Ovary (tissue), 3 donors: ENCODE measurements around the gene PARD3.

Source experiments
- EP300 ChIP-seq: sonication (generic); formaldehyde crosslinking; IDR thresholded peaks from one replicate; pipeline ENCODE4 v1.6.1; 2017; ENCODE audit warnings: antibody characterized with exemption
- POLR2A ChIP-seq: fragments of 450-650 bp; IDR thresholded peaks from one replicate; pipeline ENCODE4 v1.6.1; 2017; ENCODE audit warnings: antibody characterized with exemption, mild to moderate bottlenecking, moderate library complexity
- TF ChIP-seq, protein P1 (sequence below), 3 donors: fragments of 450-650 bp in 2 of 3; fragments of 200-600 bp in 1 of 3; IDR thresholded peaks; one replicate each; pipeline versions ENCODE4 v1.5.1 to v1.8.0; 2016 to 2022; ENCODE audit warnings: antibody characterized with exemption in 3 of 3, mild to moderate bottlenecking in 1 of 3
- donor health status: DM: no; HTN: no; CAD: no.

DNA sequence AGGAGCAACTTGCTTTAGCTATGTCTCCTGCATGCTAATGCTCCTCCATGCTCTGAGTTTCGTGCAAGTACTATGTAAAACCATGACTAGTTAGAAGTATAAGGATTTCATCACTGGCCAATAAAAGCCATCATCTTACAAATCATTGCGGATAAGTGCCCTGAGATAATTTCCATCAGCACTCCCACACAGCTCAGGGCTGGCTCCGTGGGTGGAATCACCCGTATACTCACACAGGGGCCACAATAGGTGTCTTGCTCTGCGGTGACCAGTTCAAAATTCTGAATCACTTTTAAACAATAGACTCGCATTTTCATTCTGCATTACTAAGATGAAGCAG is 227.4 kb downstream of the PARD3 start:
- TF ChIP-seq, protein P1, sequence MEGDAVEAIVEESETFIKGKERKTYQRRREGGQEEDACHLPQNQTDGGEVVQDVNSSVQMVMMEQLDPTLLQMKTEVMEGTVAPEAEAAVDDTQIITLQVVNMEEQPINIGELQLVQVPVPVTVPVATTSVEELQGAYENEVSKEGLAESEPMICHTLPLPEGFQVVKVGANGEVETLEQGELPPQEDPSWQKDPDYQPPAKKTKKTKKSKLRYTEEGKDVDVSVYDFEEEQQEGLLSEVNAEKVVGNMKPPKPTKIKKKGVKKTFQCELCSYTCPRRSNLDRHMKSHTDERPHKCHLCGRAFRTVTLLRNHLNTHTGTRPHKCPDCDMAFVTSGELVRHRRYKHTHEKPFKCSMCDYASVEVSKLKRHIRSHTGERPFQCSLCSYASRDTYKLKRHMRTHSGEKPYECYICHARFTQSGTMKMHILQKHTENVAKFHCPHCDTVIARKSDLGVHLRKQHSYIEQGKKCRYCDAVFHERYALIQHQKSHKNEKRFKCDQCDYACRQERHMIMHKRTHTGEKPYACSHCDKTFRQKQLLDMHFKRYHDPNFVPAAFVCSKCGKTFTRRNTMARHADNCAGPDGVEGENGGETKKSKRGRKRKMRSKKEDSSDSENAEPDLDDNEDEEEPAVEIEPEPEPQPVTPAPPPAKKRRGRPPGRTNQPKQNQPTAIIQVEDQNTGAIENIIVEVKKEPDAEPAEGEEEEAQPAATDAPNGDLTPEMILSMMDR (IDR thresholded peaks at IDR 0.05) = no peak
- TF ChIP-seq POLR2A (no peak), EP300 (no peak)
